Osteoblast (primary cell): ENCODE data around the gene CIP2A. TPM values are rescaled to one million over a fixed set of nuclear protein-coding genes. Genes with fewer than 3 reads are reported as not detected.
A peak's percentile ranks its signal among the peaks of the same experiment; 100 is the strongest.

Source experiments
- DNase-seq: peaks from one replicate; pipeline ENCODE4 v3.0.0; 2011; ENCODE audit warnings: low spot score, mixed read lengths; ENCODE audit not compliant: insufficient read length; ENCODE audit errors: missing footprints
- H2AFZ ChIP-seq: 2 replicates; pipeline ENCODE4 v1.6.0; 2011; ENCODE audit warnings: mild to moderate bottlenecking, low read length
- H3K27ac ChIP-seq: 2 replicates; pipeline ENCODE4 v1.5.1; 2011; ENCODE audit warnings: mild to moderate bottlenecking, low read depth, low read length, moderate library complexity
- H3K27me3 ChIP-seq: 2 replicates; pipeline ENCODE4 v1.6.0; 2012; ENCODE audit warnings: mild to moderate bottlenecking, control low read depth, inconsistent platforms, low read length, moderate library complexity; ENCODE audit not compliant: insufficient read depth
- H3K36me3 ChIP-seq: 2 replicates; pipeline ENCODE4 v1.5.1; 2011; ENCODE audit warnings: mild to moderate bottlenecking, low read length, control low read depth, moderate library complexity; ENCODE audit not compliant: insufficient read depth
- H3K4me1 ChIP-seq: 2 replicates; pipeline ENCODE4 v1.5.1; 2011; ENCODE audit warnings: mild to moderate bottlenecking, low read length, control low read depth, moderate library complexity; ENCODE audit not compliant: insufficient read depth
- H3K4me2 ChIP-seq: 2 replicates; pipeline ENCODE4 v1.6.0; 2011; ENCODE audit warnings: mild to moderate bottlenecking, low read length; ENCODE audit not compliant: insufficient read depth
- H3K4me3 ChIP-seq: fragments of 200-600 bp; sonication (generic); 3 replicates; pipeline ENCODE4 v1.5.1; 2012; ENCODE audit warnings: mild to moderate bottlenecking, low read length, inconsistent platforms; ENCODE audit not compliant: insufficient read depth
- H3K79me2 ChIP-seq: 2 replicates; pipeline ENCODE4 v1.6.0; 2012; ENCODE audit warnings: mild to moderate bottlenecking, low read length, control low read depth, inconsistent platforms; ENCODE audit not compliant: insufficient read depth
- H3K9me3 ChIP-seq: 2 replicates; pipeline ENCODE4 v1.5.1; 2011; ENCODE audit warnings: low read depth, low read length, control low read depth
- H4K20me1 ChIP-seq: 2 replicates; pipeline ENCODE4 v1.6.0; 2012; ENCODE audit warnings: mild to moderate bottlenecking, low read length, control low read depth; ENCODE audit not compliant: insufficient read depth
- CTCF ChIP-seq: IDR thresholded peaks from 2 replicates; pipeline ENCODE4 v1.5.1; 2011; ENCODE audit warnings: mild to moderate bottlenecking, low read depth, low read length, moderate library complexity; ENCODE audit errors: extremely low read depth
- total RNA-seq: library from RNA; depleted of rRNA; stranded (reverse); fragments of >200 nt; gene quantifications from 2 replicates; pipeline ENCODE4 v1.2.3, GENCODE V29; 2012

CIP2A gene
- total RNA-seq: 6.9 and 8.3 TPM in 2 replicates

GRCh38 chr3:108589081-108589997, at the start of gene CIP2A, which contains the start of gene DZIP3:
CIP2A (minus strand) TSS chr3:108589438; CDS start chr3:108589375, 63 bp downstream.
DZIP3 (plus strand) TSS chr3:108589722; CDS start chr3:108605407, 15,685 bp downstream.
- Histone ChIP-seq H3K27me3 (no peaks in the 10 kb centered on the region), H3K9me3 (no peaks in the 10 kb centered on the region), H3K36me3 (no peaks in the 10 kb centered on the region), H4K20me1 (no peaks in the 10 kb centered on the region), H3K27ac (peak within 1 kb of the TSS; percentile 98), H3K4me1 (peaks cover 29% of the 10 kb centered on the region), H2AFZ (peak within 1 kb of the TSS; percentile 97), H3K4me2 (peak within 1 kb of the TSS; percentile 78), H3K4me3 (peak within 1 kb of the TSS; percentile 98), H3K79me2 (peaks cover 55% of the 10 kb centered on the region)
- TF ChIP-seq CTCF: no peak
- peak; percentile 87 for DNase-seq

GRCh38 chr3:108629974-108630373, 40.7 kb upstream of the CIP2A start:
- Histone ChIP-seq H3K4me1 (no peaks in the 10 kb centered on the region), H3K27ac (no peak overlapping the region), H3K79me2 (no peaks in the 10 kb centered on the region), H2AFZ (no peak overlapping the region), H3K36me3 (no peaks in the 10 kb centered on the region), H4K20me1 (no peaks in the 10 kb centered on the region), H3K4me3 (no peak overlapping the region), H3K4me2 (no peak overlapping the region), H3K9me3 (no peaks in the 10 kb centered on the region), H3K27me3 (no peaks in the 10 kb centered on the region)
- no peak for DNase-seq
- no peak for TF ChIP-seq CTCF

GRCh38 chr3:108623504-108623903, 34.3 kb upstream of the CIP2A start:
- DNase-seq: no peak
- no peak overlapping the region for H3K27ac ChIP-seq
- H3K4me3 ChIP-seq: no peak overlapping the region

More at GRCh38 chr3:108623504-108623903, 34.3 kb upstream of the CIP2A start:
- Histone ChIP-seq H3K9me3 (no peaks in the 10 kb centered on the region), H3K36me3 (no peaks in the 10 kb centered on the region), H3K79me2 (no peaks in the 10 kb centered on the region), H4K20me1 (no peaks in the 10 kb centered on the region), H3K27me3 (no peaks in the 10 kb centered on the region), H2AFZ (no peak overlapping the region), H3K4me2 (no peak overlapping the region), H3K4me1 (no peaks in the 10 kb centered on the region)
- TF ChIP-seq CTCF: no peak
